Placental epithelial cell (primary cell): ENCODE results near the gene HMBS. TPM values are rescaled to one million over a fixed set of nuclear protein-coding genes. Genes with fewer than 3 reads are reported as not detected.

ENCODE experiments used
- total RNA-seq: library from RNA; depleted of rRNA; stranded (reverse); fragments of >200 nt; gene quantifications from 2 replicates; pipeline ENCODE4 v1.2.3, GENCODE V29; 2012

HMBS gene
- total RNA-seq = 2.7 and 12.8 TPM in 2 replicates

DNA sequence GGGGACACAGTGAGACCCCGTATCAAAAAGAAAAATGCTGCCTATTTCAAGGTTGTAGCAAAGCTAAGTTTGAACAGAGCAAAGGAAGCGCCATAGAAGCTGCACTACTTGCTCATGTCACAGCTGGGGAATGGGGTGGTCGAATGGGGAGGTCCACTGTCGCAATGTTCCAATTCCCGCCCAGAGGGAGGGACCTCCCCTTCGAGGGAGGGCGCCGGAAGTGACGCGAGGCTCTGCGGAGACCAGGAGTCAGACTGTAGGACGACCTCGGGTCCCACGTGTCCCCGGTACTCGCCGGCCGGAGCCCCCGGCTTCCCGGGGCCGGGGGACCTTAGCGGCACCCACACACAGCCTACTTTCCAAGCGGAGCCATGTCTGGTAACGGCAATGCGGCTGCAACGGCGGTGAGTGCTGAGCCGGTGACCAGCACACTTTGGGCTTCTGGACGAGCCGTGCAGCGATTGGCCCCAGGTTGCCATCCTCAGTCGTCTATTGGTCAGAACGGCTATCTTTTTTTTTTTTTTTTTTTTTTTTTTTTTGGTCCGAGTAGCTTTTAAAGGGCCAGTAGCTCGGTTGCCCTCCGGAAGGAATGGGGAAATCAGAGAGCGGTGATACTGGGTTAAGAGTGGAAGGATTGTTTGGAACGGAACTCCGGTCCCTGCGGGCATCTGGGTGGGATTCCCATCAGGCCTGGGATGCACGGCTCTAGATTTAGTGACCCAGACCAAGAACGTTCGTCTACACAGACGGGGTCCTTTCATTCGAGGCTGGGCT is at the start of gene HMBS:
HMBS (plus strand) TSS at position 219 of the 774 bp plus-strand sequence; CDS start at position 372, 153 bp downstream.

GRCh38 chr11:119057000-119057769 is 27.5 kb upstream of the HMBS start, which contains the start of gene HYOU1:
Gene HYOU1 (minus strand): TSS chr11:119057205. CDS start chr11:119056160, 1,045 bp downstream.

DNA sequence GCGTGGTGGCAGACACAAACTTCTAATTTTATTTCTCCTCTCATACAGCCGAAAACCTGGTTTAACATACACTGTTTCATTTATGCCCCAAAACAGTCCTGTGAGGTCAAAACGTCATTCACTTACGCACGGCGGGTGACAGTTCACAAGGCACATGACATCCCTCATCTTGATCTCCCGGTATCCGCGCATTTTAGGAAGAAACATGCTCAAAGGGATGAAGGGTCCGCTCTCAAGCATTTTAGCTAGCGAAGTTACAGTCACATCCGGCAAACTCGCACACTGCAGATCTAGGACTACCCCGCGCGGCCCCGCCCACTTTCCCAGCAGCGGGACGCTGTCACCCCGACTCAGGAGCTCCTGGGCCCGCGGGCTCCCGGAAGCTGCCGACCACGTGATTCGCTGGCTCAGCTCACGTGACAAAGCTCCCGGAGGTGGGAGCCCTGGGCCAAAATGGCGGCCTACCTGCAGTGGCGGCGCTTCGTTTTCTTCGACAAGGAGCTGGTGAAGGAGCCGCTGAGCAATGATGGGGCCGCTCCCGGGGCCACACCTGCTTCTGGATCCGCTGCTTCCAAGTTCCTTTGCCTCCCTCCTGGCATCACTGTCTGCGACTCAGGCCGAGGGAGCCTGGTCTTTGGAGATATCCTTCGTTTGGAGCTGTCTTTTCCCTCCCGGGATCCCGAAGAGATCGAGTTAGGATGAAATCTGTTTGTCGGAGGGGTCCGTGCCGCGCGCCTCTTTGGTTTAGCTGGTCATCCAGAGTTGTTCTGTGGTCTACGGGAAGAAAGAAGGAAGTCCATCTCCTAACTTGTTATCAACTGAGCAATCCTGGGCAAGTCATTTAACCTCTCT is 17.1 kb upstream of the HMBS start, which contains the start of gene VPS11:
VPS11 (plus strand) TSS at position 448 of the 852 bp plus-strand sequence; CDS start at position 454, 6 bp downstream.

DNA sequence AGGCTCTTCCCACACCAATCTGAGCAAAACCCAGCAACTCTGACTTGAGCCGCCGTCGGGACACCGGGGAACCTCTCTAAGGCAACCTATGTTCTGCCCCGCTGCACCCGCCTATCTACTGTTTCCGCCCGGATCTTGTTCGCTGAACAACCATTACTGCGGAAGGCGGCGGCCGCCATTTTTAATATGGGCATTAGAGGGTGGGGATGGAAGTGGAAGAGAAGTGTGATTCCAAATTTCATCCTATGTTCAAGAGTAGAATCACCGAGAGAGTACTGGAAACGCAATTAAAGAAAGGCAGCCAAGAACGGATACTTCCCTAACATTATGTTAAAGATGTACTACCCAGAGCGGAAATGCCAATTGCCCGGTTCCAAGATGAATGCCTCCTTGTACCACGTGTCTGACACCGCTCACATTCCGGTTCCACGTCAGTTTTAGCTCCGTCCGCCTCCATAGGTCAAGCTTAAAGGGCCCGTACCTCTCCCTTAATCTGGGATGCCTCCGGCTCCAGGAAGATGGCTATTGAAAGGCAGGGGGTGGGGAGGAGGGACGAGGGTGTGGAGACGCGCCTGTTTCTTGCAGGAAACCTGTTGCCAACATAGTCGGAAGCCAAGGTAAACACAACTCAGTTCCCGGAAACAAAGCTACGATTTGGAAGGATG is 17.2 kb downstream of the HMBS start, which contains the start of gene DPAGT1:
DPAGT1 (minus strand) TSS at position 95 of the 665 bp plus-strand sequence. CDS start 198 bp downstream, outside the sequence.

GRCh38 chr11:119106564-119107537 is 22.2 kb downstream of the HMBS start, which contains the start of gene C2CD2L:
Gene C2CD2L (plus strand): TSS chr11:119107344. CDS start chr11:119107742, 398 bp downstream.

DNA sequence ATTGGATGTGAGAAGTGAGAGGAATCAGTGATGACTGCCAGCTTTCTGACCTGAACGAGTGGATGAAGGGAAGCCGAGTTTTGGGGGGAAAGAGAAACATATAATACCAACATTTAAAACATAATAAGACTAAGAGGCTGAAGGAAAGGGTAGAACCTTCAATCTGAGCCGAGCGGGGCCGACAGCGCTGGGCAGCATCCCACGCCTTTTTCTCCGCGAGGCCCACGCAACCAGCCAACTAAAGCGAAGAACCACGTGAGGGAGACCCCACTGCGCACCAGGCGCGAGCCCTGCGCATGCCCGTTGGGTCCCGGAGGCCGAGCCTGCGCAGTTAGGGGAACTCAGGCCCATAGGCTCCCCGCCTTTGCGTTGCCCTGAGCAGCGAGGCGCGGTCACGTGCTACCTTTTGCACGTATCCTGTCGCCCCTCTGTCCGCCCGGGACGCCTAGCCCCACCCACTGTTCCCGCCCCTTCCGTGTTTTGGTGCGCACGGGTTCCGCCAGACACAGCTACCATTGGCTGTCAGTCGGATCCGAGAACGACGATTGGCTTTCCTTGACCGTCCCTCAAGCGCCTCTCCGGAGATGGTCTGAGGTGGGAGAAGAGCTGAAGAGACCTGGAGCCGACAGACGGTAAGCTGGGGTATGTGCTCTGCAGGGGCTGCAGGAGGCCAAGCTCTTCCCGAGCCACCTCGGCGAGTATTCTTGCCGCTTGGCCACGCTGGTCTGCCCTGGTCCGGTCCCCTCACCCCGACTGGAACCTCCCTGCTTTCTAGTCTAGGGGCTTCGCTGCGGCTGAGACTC is 36.5 kb downstream of the HMBS start, which contains the start of gene HINFP:
HINFP (plus strand) TSS at position 573 of the 803 bp plus-strand sequence. CDS start 5,365 bp downstream, outside the sequence.

Other genes with a start within 250 kb of the HMBS start
- gene CXCR5, start 201.0 kb upstream of the HMBS start, total RNA-seq = 0.11 TPM in 1 of 2 replicates, not detected in the other
- gene BCL9L, start 159.0 kb upstream of the HMBS start, total RNA-seq = 31.4 and 35.3 TPM in 2 replicates
- 0.33 and 2.4 TPM in 2 replicates for gene UPK2, start 128.6 kb upstream of the HMBS start, total RNA-seq
- gene FOXR1, start 113.1 kb upstream of the HMBS start, total RNA-seq = not detected in 2 replicates
- gene CENATAC, start 86.7 kb upstream of the HMBS start, total RNA-seq = 16.8 and 20.8 TPM in 2 replicates
- 703 and 705 TPM in 2 replicates for gene RPS25, start 66.5 kb upstream of the HMBS start, total RNA-seq
- 91.3 and 95.8 TPM in 2 replicates for gene TRAPPC4, start 66.1 kb upstream of the HMBS start, total RNA-seq
- 26.3 and 30.4 TPM in 2 replicates for gene SLC37A4, start 54.0 kb upstream of the HMBS start, total RNA-seq
- 63.6 and 225 TPM in 2 replicates for gene HYOU1, start 27.7 kb upstream of the HMBS start, total RNA-seq
- 23.2 and 28.7 TPM in 2 replicates for gene VPS11, start 17.1 kb upstream of the HMBS start, total RNA-seq
- 20.0 and 32.4 TPM in 2 replicates for gene DPAGT1, start 17.0 kb downstream of the HMBS start, total RNA-seq
- 2.4 and 4.6 TPM in 2 replicates for gene C2CD2L, start 22.5 kb downstream of the HMBS start, total RNA-seq
- gene HINFP, start 36.7 kb downstream of the HMBS start, total RNA-seq = 20.4 and 21.0 TPM in 2 replicates
- gene ABCG4, start 64.2 kb downstream of the HMBS start, total RNA-seq = under 0.01 and 0.11 TPM in 2 replicates
- gene NLRX1, start 83.8 kb downstream of the HMBS start, total RNA-seq = 20.0 and 32.3 TPM in 2 replicates
- not detected in 2 replicates for gene NHERF4, start 100.6 kb downstream of the HMBS start, total RNA-seq
- gene CBL, start 121.5 kb downstream of the HMBS start, total RNA-seq = 5.5 and 8.1 TPM in 2 replicates
- gene MCAM, start 232.2 kb downstream of the HMBS start, total RNA-seq = 0.39 and 5.9 TPM in 2 replicates
- gene RNF26, start 249.6 kb downstream of the HMBS start, total RNA-seq = 5.5 and 6.2 TPM in 2 replicates